Nucleus accumbens (tissue), 56 donors: Measurements from ENCODE around the gene TNRC6B.
"Not testable (repeated sequence)": the region's sequence is repeated elsewhere in the genome, so short reads cannot be mapped to it uniquely, and the experiment has no call there.

Experiments
- DNase-seq, 56 donors: peaks; one replicate each; lab custom pipeline; 2025; lab: John Stamatoyannopoulos, UW

TNRC6B gene

GRCh38 chr22:40276996-40277823 is 99.5 kb downstream of the TNRC6B start:
- no peak for DNase-seq

- no peak for DNase-seq
These were observed 101.3 kb downstream of the TNRC6B start for GRCh38 chr22:40279017-40279416.

- no peak for DNase-seq
These were observed 104.0 kb downstream of the TNRC6B start for GRCh38 chr22:40281717-40282116.

- no peak for DNase-seq
These were observed 107.8 kb downstream of the TNRC6B start for GRCh38 chr22:40285513-40285912.

GRCh38 chr22:40289991-40290459 is 112.3 kb downstream of the TNRC6B start:
- DNase-seq, result no peak

GRCh38 chr22:40290516-40290915 is 112.8 kb downstream of the TNRC6B start:
- DNase-seq, result no peak

- no peak for DNase-seq
These were observed 117.0 kb downstream of the TNRC6B start for GRCh38 chr22:40294696-40295095.

- no peak for DNase-seq
These were observed 122.6 kb downstream of the TNRC6B start for GRCh38 chr22:40300316-40300715.

GRCh38 chr22:40300884-40301672 is 123.4 kb downstream of the TNRC6B start:
- DNase-seq, result no peak

GRCh38 chr22:40302149-40302548 is 124.4 kb downstream of the TNRC6B start:
- DNase-seq, result no peak

GRCh38 chr22:40305625-40306024 is 127.9 kb downstream of the TNRC6B start:
- DNase-seq, result no peak

GRCh38 chr22:40308999-40309573 is 131.4 kb downstream of the TNRC6B start:
- no peak for DNase-seq

GRCh38 chr22:40309631-40310030 is 131.9 kb downstream of the TNRC6B start:
- DNase-seq, result no peak

GRCh38 chr22:40310081-40310767 is 132.5 kb downstream of the TNRC6B start:
- DNase-seq, result no peak

- no peak for DNase-seq
These were observed 133.0 kb downstream of the TNRC6B start for GRCh38 chr22:40310768-40311120.

GRCh38 chr22:40311646-40312045 is 133.9 kb downstream of the TNRC6B start:
- not testable (repeated sequence) for DNase-seq

GRCh38 chr22:40312050-40312449 is 134.3 kb downstream of the TNRC6B start:
- no peak for DNase-seq

- DNase-seq, result no peak
These were observed 135.3 kb downstream of the TNRC6B start for GRCh38 chr22:40313007-40313406.

- DNase-seq, result no peak
These were observed 136.3 kb downstream of the TNRC6B start for GRCh38 chr22:40314041-40314440.

- DNase-seq, result no peak
These were observed 143.0 kb downstream of the TNRC6B start for GRCh38 chr22:40320687-40321086.

GRCh38 chr22:40322021-40322420 is 144.3 kb downstream of the TNRC6B start:
- DNase-seq, result no peak
